AG09319 (cell line): ENCODE data around the gene PHF21B.
"Not testable (repeated sequence)": the region's sequence is repeated elsewhere in the genome, so short reads cannot be mapped to it uniquely, and the experiment has no call there.

ENCODE experiments used
- DNase-seq: peaks from one replicate; pipeline ENCODE4 v3.0.0-alpha.2; 2010; ENCODE audit warnings: low read depth; ENCODE audit errors: extremely low read depth
- CTCF ChIP-seq: IDR thresholded peaks from 2 replicates; pipeline ENCODE4 v1.5.1; 2011; ENCODE audit warnings: low read depth, mild to moderate bottlenecking, inconsistent platforms, low read length, moderate library complexity

The PHF21B gene

GRCh38 chr22:44909241-44909640 lies 100.6 kb downstream of the PHF21B start:
- no peak for DNase-seq
- TF ChIP-seq CTCF: no peak

DNA sequence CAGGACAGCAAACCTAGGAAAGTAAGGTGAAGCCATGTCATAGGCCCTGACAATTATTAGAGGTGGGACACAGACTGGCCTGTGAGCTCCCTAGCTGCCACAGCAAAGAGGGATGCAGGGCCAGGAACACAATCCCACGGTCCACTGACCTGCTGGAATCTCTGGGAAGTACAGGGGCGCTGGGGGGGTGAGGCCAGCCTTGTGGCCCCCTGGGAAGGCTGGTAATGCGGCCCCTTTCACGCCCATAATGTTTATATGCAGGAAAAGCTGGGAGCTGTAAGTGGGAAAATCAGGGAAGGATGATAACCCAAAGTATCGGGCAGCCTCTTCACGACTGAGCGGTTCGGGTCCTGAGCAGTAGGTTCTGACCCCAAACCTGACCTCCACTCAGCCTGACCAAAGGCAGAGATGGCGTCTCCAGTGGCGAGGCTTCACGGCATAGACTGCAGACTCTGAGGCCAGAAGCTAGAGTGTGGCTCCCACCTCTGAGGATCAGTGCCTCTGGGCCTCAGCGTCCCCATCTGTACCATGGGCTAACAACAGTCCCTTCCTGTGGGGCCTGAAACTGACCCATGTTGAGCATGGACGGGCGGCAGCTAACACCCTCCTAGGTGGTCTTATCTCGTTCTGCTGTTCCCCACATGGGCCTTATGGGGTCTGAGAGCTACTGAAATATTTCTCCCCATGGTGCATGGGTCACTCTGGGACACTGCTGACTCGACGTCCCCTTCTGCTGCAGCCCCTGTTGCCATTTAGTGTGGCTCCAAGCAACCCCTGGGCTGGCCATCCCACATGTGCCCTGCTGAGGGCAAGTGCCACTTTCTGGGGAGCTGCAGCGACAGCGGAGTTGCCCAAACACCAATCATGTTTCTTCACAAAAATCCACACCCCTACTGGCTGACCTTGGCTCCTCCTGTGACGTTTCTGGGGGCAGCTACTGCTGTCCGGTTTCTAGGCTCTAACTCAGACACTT lies 101.8 kb downstream of the PHF21B start:
- TF ChIP-seq CTCF: no peak
- no peak for DNase-seq

GRCh38 chr22:44906999-44907644 lies 102.7 kb downstream of the PHF21B start:
- DNase-seq: no peak

GRCh38 chr22:44906248-44906936 lies 103.4 kb downstream of the PHF21B start:
- no peak for DNase-seq
- TF ChIP-seq CTCF: no peak

More at GRCh38 chr22:44906999-44907644, 102.7 kb downstream of the PHF21B start:
- no peak for TF ChIP-seq CTCF

DNA sequence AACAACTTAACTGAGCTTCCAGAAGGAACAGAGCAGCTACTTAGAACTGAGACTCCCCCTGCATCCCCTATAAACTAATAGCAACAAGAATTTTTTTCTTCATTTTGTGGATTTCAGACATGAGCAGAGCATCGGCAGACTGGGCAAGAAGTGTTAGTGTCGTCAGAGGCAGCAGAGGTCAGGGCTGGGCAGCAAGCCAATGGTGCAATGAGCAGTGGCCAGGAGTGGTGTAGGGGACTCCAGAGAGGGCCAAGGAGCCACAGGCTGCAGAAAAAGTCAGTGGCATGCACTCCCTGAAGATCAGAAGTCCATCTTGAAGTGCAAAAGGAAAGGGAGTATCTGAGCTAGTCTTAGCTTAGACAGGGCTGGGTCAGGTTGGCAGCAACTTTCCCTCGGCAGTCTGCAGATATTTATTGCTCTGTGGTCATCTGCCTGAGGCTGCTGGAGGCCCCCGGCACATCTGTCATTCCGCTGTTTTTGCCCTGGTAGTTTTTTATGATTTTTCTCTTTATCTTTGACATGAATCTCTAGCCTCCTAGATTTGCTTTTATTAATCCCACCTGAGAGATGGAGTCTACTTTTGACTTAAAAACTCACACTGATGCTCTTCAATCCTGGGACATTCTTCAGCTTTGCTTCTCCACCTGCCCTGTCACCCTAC lies 105.2 kb downstream of the PHF21B start:
- DNase-seq: not testable (repeated sequence)

DNA sequence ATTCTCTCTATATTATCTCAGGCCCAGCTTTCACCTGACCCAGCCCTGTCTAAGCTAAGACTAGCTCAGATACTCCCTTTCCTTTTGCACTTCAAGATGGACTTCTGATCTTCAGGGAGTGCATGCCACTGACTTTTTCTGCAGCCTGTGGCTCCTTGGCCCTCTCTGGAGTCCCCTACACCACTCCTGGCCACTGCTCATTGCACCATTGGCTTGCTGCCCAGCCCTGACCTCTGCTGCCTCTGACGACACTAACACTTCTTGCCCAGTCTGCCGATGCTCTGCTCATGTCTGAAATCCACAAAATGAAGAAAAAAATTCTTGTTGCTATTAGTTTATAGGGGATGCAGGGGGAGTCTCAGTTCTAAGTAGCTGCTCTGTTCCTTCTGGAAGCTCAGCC lies 106.6 kb downstream of the PHF21B start:
- not testable (repeated sequence) for DNase-seq

- TF ChIP-seq CTCF: no peak
- DNase-seq: no peak
Measured at GRCh38 chr22:44901301-44901700, 108.5 kb downstream of the PHF21B start.
